Activated T-cell treated with anti-CD3 and anti-CD28 coated beads, Interleukin-2, amount 50 U/mL, for 24 hours (primary cell): ENCODE results near the gene NRP1.
"Not testable (repeated sequence)": the region's sequence is repeated elsewhere in the genome, so short reads cannot be mapped to it uniquely, and the experiment has no call there.

ENCODE experiments used
- DNase-seq: peaks from one replicate; pipeline ENCODE4 v3.0.0-alpha.2; 2020
- H3K27ac Mint-ChIP-seq: 2 replicates; pipeline ENCODE4 v1.8.0; 2020; ENCODE audit warnings: mild to moderate bottlenecking, mixed read lengths
- H3K27me3 Mint-ChIP-seq: 2 replicates; pipeline ENCODE4 v1.8.0; 2020; ENCODE audit warnings: mixed read lengths
- H3K36me3 Mint-ChIP-seq: 2 replicates; pipeline ENCODE4 v1.8.0; 2020; ENCODE audit warnings: low read depth, mixed read lengths
- H3K4me1 Mint-ChIP-seq: 2 replicates; pipeline ENCODE4 v1.8.0; 2020; ENCODE audit warnings: low read depth, mixed read lengths
- H3K4me3 Mint-ChIP-seq: 2 replicates; pipeline ENCODE4 v1.8.0; 2020; ENCODE audit warnings: mild to moderate bottlenecking, moderate library complexity, mixed read lengths
- H3K9me3 Mint-ChIP-seq: 2 replicates; pipeline ENCODE4 v1.8.0; 2020; ENCODE audit warnings: mixed read lengths

Gene NRP1

GRCh38 chr10:33334153-33334804 is at the start of gene NRP1:
NRP1 (minus strand) TSS chr10:33334667; CDS start chr10:33334382, 285 bp downstream.
- peak; percentile 61 for DNase-seq
- Mint-ChIP-seq H3K27ac (peak within 1 kb of the TSS; percentile 18), H3K36me3 (no peaks in the 10 kb centered on the region), H3K9me3 (no peaks in the 10 kb centered on the region), H3K4me3 (peak within 1 kb of the TSS; percentile 75), H3K4me1 (peaks cover 30% of the 10 kb centered on the region), H3K27me3 (peaks cover 81% of the 10 kb centered on the region)

GRCh38 chr10:33384201-33384600 is 49.7 kb upstream of the NRP1 start:
- H3K27me3 Mint-ChIP-seq: peaks cover 57% of the 10 kb centered on the region
- H3K4me3 Mint-ChIP-seq, DNase-seq, H3K4me1 Mint-ChIP-seq, H3K9me3 Mint-ChIP-seq, H3K36me3 Mint-ChIP-seq, H3K27ac Mint-ChIP-seq: not testable (repeated sequence)

DNA sequence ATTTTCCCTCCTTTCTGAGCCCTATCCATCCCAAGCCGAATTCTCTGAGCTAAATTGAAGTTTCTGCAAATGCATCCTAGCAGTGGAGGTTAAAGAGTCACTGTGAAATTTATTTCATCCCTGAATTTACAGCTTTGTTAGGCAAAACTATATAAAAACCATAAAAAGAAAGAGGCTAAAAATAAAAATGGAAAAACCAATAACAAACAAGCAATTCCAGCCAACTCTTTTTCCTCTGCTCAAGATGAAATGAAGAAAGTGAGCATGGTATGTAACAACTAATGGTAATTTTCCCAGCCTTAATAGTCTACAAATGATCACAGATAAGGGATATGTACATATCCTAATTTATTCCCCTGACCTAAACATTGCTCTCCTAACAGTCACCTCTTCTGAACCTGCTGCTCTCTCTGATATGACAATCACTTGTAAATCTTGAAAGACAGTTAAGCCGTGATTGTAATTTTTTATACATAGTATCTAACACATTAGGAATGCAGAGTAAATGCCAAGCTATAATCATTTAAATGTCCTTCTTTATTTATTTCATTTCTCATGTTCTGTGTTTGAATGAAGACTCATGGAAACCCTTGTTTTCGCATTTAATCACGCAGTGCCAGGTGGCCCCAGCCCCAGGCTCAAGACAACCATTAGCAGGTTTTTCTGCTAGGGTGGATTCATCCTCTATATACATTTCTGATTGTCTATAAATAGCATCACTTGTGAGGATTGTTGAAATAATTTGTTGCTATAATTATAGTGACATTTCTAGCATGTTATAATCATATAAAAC is 48.6 kb upstream of the NRP1 start:
- DNase-seq: no peak
- Mint-ChIP-seq H3K36me3 (no peaks in the 10 kb centered on the region), H3K27ac (no peak overlapping the region), H3K27me3 (peaks cover 52% of the 10 kb centered on the region), H3K4me3 (no peak overlapping the region), H3K4me1 (peaks cover 5% of the 10 kb centered on the region), H3K9me3 (no peaks in the 10 kb centered on the region)

GRCh38 chr10:33382216-33382600 is 47.7 kb upstream of the NRP1 start:
- peaks cover 14% of the 10 kb centered on the region for H3K4me1 Mint-ChIP-seq
- H3K9me3 Mint-ChIP-seq: no peaks in the 10 kb centered on the region
- no peaks in the 10 kb centered on the region for H3K36me3 Mint-ChIP-seq
- peaks cover 47% of the 10 kb centered on the region for H3K27me3 Mint-ChIP-seq
- H3K4me3 Mint-ChIP-seq: no peak overlapping the region
- no peak for DNase-seq
- no peak overlapping the region for H3K27ac Mint-ChIP-seq

DNA sequence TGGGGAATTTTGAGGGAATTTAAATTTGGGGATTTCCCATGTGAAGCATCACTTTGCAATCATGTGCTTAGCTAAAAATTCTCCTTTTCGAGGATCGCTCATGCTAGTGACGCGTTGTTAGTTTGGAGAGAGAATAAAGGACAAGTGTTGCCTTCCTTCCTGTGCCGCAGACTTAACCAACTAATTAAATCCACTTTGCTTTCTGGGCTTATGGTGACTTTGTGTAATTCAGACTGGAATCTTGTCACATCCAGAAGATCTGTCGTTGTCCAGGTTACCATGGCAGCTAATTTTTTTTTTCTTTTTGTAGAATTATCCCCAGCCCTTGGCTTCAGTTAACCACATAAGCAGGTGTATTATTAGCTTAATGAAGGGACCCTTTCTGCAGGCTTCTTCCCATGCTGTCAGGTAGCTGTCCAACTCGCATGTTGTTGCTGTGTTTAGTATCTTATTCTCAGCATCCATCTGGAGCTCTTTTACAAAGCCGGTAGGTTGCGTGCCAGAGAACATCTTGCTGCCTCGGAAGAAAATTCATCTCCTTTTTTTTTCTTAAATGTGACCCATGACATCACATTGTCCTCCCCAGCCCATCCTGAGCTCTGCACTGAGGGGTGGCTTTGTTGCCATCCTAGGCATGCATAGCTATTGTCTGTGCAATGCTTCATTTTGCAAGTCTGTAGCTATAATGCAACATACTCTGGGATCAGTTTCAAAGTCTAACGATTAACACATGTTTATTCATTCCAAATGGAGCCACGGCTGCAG is 47.2 kb upstream of the NRP1 start:
- peaks cover 42% of the 10 kb centered on the region for H3K27me3 Mint-ChIP-seq
- H3K4me1 Mint-ChIP-seq: peaks cover 20% of the 10 kb centered on the region

GRCh38 chr10:33377658-33378025 is 43.2 kb upstream of the NRP1 start:
- H3K36me3 Mint-ChIP-seq: no peaks in the 10 kb centered on the region
- peaks cover 27% of the 10 kb centered on the region for H3K27me3 Mint-ChIP-seq
- peak overlapping the region; percentile 85 for H3K27ac Mint-ChIP-seq
- H3K9me3 Mint-ChIP-seq: no peaks in the 10 kb centered on the region
- H3K4me3 Mint-ChIP-seq: peak overlapping the region; percentile 41
- peaks cover 36% of the 10 kb centered on the region for H3K4me1 Mint-ChIP-seq
- DNase-seq: no peak

More for the DNA sequence above, 47.2 kb upstream of the NRP1 start:
- H3K4me3 Mint-ChIP-seq: no peak overlapping the region
- no peaks in the 10 kb centered on the region for H3K36me3 Mint-ChIP-seq
- no peak overlapping the region for H3K27ac Mint-ChIP-seq
- no peaks in the 10 kb centered on the region for H3K9me3 Mint-ChIP-seq
- no peak for DNase-seq

DNA sequence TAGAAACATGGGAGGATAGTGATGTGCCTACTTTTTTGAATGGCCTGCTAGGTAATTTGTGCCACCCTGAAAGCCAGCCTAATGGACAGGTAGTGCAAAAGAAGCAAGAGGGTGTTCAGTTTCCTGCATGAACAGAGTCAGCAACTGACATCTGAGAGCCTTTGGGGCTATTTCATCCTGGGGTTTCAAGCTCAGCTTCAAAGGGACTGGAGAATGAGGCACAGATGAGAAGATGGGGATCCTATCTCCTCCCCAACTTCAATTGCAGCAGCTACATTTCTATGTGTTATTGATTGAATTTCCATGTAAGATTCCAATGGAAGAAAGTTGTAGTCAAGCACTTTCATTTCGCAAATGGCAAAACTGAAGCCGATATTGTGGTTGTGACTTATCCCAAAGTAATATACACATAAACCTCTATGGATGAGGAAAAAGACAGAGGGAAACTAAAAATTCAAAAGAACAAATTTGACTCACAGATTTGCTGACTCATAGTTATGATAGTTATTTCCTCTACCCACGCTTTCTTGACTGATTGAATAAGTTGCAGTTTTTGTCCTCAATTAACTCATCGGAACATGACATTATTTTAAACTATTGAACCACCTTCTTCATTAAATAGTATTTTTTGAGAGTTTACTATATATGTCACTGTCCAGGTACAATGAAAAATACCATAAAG is 42.6 kb upstream of the NRP1 start:
- H3K36me3 Mint-ChIP-seq: no peaks in the 10 kb centered on the region
- peak overlapping the region; percentile 41 for H3K4me3 Mint-ChIP-seq
- no peaks in the 10 kb centered on the region for H3K9me3 Mint-ChIP-seq
- peaks cover 26% of the 10 kb centered on the region for H3K27me3 Mint-ChIP-seq
- peaks cover 36% of the 10 kb centered on the region for H3K4me1 Mint-ChIP-seq
- no peak for DNase-seq
- H3K27ac Mint-ChIP-seq: peak overlapping the region; percentile 85

DNA sequence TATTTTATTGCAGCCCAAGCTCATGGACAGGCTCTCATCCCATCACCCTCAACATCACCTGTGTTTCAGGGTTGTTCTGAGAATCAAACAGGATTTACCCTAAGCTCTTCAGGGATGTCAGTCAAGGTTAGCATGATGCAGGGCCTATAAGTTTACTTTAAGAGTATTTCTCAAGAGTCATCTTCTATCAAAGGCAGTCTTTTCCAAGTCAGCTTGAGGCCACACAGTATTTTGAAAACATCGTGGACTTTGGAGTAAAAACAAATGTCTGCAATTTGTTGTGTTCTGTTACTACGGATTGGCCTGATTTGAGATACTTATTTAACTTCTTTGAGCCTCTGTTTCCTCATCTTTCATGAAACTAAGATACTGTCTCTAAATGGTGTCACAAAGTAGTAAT is 42.0 kb upstream of the NRP1 start:
- H3K9me3 Mint-ChIP-seq: no peaks in the 10 kb centered on the region
- H3K4me3 Mint-ChIP-seq: no peak overlapping the region
- H3K27ac Mint-ChIP-seq: peak overlapping the region; percentile 85
- no peaks in the 10 kb centered on the region for H3K36me3 Mint-ChIP-seq
- H3K4me1 Mint-ChIP-seq: peaks cover 36% of the 10 kb centered on the region
- no peak for DNase-seq
- peaks cover 23% of the 10 kb centered on the region for H3K27me3 Mint-ChIP-seq

GRCh38 chr10:33373263-33373662 is 38.8 kb upstream of the NRP1 start:
- Mint-ChIP-seq H3K4me3 (no peak overlapping the region), H3K9me3 (no peaks in the 10 kb centered on the region), H3K27me3 (peaks cover 31% of the 10 kb centered on the region), H3K36me3 (no peaks in the 10 kb centered on the region), H3K27ac (no peak overlapping the region), H3K4me1 (peaks cover 33% of the 10 kb centered on the region)
- DNase-seq: no peak

GRCh38 chr10:33371234-33371633 is 36.8 kb upstream of the NRP1 start:
- Mint-ChIP-seq H3K36me3 (no peaks in the 10 kb centered on the region), H3K4me3 (no peak overlapping the region), H3K27ac (no peak overlapping the region), H3K4me1 (peaks cover 25% of the 10 kb centered on the region), H3K9me3 (peaks cover 5% of the 10 kb centered on the region), H3K27me3 (peaks cover 37% of the 10 kb centered on the region)
- DNase-seq: no peak

DNA sequence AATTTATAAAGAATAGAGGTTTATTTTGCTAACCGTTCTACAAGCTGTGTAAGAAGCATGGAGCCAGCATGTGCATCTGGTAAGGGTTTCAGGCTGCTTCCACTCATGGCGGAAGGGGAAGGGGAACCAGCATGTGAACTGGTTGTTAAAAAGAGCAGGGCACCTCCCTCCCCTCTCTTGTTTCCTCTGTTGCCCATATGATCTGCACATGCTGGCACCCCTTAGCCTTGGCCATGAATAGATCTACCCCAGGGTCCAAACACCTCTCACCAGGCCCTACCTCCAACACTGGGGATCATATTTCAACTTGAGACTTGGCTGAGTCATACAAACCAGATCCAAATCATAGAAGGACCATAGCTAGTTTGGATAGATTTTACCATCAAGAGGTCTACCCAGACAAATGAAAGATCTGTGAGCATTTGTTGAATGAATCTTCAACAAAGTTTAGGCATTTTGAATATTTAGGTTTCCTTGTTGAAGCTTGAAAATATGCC is 36.0 kb upstream of the NRP1 start:
- H3K4me3 Mint-ChIP-seq: no peak overlapping the region
- no peak overlapping the region for H3K27ac Mint-ChIP-seq
- peaks cover 5% of the 10 kb centered on the region for H3K9me3 Mint-ChIP-seq
- H3K27me3 Mint-ChIP-seq: peaks cover 37% of the 10 kb centered on the region
- no peak for DNase-seq
- H3K36me3 Mint-ChIP-seq: no peaks in the 10 kb centered on the region
- peaks cover 26% of the 10 kb centered on the region for H3K4me1 Mint-ChIP-seq

GRCh38 chr10:33368086-33368485 is 33.6 kb upstream of the NRP1 start:
- Mint-ChIP-seq H3K9me3 (peaks cover 16% of the 10 kb centered on the region), H3K4me3 (no peak overlapping the region), H3K27me3 (peaks cover 44% of the 10 kb centered on the region), H3K27ac (no peak overlapping the region), H3K36me3 (no peaks in the 10 kb centered on the region), H3K4me1 (peaks cover 36% of the 10 kb centered on the region)
- no peak for DNase-seq

DNA sequence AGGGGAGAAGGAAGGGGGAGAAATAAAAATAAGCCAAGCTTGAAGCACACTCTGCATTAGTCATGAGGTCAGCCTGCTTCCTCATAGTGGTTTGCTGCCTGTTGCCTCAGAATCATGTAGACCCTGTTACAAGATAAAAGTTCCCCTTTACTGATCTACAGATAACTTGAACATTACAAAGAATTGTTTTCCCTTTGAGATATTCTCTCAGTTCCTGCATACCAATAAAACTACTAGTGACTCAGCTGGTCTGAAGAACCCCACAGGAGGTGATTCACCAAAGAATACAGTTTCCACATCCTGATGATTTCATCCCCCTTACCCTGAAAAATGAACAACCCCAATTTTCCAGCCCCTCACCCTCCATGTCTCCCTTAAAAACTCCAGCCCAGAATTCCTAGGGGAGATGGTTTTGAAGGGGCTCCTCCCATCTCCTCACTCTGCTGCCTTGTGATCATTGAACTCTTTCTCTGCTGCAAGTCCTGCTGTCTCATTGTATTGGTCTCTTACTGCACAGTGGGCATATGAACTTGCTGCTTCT is 31.5 kb upstream of the NRP1 start:
- peak overlapping the region; percentile 92 for H3K27ac Mint-ChIP-seq
- H3K36me3 Mint-ChIP-seq: no peaks in the 10 kb centered on the region
- H3K9me3 Mint-ChIP-seq: peaks cover 16% of the 10 kb centered on the region
- H3K4me1 Mint-ChIP-seq: peaks cover 36% of the 10 kb centered on the region
- peak overlapping the region; percentile 27 for H3K4me3 Mint-ChIP-seq
- peak; percentile 42 for DNase-seq
- H3K27me3 Mint-ChIP-seq: peaks cover 40% of the 10 kb centered on the region

DNA sequence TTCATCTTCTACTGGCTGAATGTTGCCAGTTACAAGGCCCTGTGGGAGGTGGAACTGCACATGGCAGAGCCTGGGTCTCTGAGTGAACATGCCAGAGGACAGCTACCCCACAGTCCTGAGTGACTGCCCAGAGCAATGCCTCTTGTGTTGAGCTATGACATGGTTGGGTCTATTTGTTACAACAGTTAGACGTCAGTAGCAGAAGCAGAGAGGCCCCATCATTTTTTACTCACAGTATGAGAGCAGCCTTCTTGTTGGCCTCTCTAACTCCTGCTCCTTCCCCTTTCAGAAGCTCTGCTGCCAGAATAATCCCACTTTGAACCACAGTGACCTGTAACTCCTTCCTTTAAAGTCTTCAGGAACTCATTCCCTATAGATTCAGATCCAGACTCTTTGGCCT is 30.8 kb upstream of the NRP1 start:
- H3K9me3 Mint-ChIP-seq: peaks cover 16% of the 10 kb centered on the region
- H3K36me3 Mint-ChIP-seq: no peaks in the 10 kb centered on the region
- H3K4me1 Mint-ChIP-seq: peaks cover 36% of the 10 kb centered on the region
- peak overlapping the region; percentile 92 for H3K27ac Mint-ChIP-seq
- peaks cover 40% of the 10 kb centered on the region for H3K27me3 Mint-ChIP-seq
- peak overlapping the region; percentile 27 for H3K4me3 Mint-ChIP-seq
- DNase-seq: no peak
